GM19397 (cell line): ENCODE data around the gene KRTAP10-5.
"Not testable (repeated sequence)": the region's sequence is repeated elsewhere in the genome, so short reads cannot be mapped to it uniquely, and the experiment has no call there.

Experiments
- ATAC-seq: cut with Tn5 transposase; IDR thresholded peaks from one replicate; pipeline ENCODE4 v1.9.1; 2021; ENCODE audit warnings: mild to moderate bottlenecking, moderate library complexity; ENCODE audit not compliant: unreplicated experiment

The KRTAP10-5 gene

GRCh38 chr21:44611551-44611950 is 31.1 kb upstream of the KRTAP10-5 start:
- ATAC-seq, result no peak

- not testable (repeated sequence) for ATAC-seq
Measured at GRCh38 chr21:44610157-44610843, 29.9 kb upstream of the KRTAP10-5 start.

DNA sequence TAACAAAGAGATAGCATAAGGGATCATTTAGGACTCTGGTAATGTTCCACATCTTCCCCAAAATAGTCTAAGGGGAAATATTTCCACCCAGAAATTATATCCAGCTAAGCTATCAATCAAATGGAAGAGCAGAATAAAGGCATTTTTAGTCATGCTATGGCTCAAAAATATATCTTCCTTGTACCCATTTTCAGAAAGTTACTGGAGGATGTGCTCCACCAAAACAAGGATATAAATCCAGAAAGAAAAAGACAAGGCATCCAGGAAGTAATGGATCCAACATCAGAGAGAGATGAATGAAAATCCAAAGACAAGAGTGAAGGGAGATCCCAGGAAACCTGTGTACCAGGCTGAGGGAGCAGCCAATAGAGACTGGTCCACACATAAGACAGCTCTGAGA is 28.8 kb upstream of the KRTAP10-5 start:
- ATAC-seq, result no peak

GRCh38 chr21:44606495-44606894 is 26.1 kb upstream of the KRTAP10-5 start:
- no peak for ATAC-seq

GRCh38 chr21:44603911-44604310 is 23.5 kb upstream of the KRTAP10-5 start:
- ATAC-seq, result no peak

GRCh38 chr21:44603109-44603875 is 22.9 kb upstream of the KRTAP10-5 start:
- ATAC-seq, result no peak

DNA sequence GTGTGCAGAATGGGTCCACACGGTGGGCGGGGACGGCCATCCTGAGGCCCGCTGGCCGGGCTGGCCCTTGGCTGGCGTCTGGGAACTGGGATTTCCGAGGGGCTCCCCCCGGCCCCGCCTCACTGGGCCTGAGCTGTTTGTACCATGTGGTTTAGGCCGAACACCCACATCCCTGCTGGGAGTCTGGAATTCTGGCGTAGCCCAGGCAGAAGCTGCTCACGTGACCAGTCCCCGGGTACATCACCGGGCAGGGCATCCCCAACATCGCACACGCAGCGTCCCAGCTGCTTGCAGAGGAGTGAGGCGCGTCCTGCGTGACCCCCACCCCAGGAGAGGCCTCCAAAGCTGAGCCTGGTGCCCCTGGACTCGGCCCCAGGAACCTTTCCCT is 22.1 kb upstream of the KRTAP10-5 start:
- ATAC-seq, result no peak

DNA sequence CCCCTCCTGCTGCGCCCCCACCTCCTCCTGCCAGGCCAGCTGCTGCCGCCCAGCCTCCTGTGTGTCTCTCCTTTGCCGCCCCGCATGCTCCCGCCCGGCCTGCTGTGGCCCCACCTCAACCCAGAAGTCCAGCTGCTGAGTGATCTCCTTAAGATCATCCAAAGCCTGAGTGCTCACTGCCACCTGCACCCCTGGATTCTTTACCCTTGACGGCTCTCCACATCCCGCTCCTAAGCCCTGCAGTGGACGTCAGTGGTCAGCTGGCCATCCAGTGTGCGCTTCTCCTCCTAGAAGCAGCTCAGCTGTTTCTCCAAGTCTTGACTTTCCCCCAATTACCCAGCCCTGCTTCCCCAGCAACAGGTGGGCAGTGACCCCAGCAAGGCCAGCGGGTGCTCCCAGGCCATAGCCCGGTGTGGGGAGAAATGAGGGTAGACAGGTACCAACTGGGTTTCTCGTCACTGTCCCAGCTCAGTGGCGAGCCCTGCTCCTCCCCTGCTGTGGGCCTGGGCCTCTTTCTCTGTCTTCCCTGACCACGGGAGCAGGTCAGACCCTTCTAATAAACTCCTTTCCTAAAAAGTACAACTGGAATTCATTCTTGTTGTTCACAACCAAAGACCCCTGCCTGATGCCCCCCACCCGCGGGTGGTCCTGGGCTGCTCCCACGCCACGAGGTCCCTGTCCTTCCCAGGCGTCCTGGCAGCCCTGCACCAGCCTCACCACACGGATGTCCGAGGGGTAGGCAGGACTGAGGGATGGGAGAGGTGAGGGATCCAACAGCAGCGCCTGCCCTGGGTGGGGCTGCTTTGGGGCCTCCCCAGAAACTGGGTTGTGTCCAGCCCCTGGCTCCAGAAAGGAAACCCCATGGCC is 21.4 kb upstream of the KRTAP10-5 start:
- ATAC-seq, result no peak

GRCh38 chr21:44601091-44601490 is 20.7 kb upstream of the KRTAP10-5 start:
- ATAC-seq, result not testable (repeated sequence)

DNA sequence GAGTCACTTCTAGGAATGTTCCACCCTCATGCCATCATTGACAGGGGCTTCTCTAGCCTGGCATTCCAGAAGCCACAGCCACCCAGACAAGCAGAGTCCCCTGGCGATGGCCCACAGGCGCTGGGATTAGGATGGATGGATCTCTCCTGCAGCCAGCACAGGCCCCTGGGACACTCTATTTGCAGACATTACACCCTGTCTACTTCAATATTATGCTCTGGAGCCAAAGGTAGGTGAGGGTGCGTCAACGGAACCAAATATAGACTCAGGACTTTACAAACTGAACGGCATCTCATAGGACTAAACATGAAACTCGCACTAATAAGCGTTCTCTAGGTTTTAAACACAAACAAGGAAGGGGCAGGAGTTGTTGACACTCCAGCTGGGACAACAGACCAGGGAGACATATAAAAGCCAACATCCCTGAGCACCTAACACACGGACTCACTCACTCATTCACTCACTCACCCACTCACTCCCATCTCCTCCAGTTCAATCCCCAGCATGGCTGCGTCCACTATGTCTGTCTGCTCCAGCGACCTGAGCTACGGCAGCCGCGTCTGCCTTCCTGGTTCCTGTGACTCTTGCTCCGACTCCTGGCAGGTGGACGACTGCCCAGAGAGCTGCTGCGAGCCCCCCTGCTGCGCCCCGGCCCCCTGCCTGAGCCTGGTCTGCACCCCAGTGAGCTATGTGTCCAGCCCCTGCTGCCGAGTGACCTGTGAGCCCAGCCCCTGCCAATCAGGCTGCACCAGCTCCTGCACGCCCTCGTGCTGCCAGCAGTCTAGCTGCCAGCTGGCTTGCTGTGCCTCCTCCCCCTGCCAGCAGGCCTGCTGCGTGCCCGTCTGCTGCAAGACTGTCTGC is 19.9 kb upstream of the KRTAP10-5 start, which contains the start of gene KRTAP10-7:
KRTAP10-7 (plus strand) TSS at position 480 of the 861 bp plus-strand sequence; CDS start at position 505, 25 bp downstream.
- not testable (repeated sequence) for ATAC-seq

DNA sequence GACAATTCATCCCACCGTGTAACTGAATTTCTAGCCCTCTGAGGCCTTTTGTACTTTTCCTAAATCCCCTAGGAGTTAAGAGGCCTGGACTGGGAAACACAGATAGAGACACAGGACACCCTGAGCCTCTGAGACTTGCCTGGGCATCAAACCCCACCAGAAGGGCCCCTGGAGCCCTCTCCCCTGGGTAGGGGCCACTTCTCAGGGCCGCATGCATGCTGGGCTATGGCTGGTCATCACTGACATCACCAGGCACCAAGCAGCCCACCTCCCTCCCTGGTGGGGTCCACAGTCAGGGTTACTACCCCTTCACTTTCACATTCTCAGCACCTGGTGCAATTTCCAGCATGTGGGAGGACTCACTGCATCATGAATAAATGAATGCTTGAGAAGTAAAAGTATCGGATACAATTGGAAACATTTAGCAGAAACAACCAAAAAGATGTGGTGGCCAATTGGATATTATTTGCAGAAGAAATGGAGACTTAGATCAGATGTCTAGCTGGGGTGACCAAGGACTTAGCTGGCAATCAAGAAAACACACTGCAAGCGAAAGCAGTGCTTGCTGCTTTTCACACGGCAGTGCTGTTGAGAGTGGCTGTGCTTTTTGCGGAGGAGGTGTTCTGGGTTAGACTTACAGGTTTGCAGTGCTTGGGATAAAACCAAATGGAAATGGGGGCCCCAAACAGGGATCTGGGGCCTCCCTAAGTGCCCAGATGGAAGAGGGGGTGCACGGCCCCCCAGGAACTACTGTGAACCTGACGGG is 19.0 kb upstream of the KRTAP10-5 start:
- no peak for ATAC-seq

DNA sequence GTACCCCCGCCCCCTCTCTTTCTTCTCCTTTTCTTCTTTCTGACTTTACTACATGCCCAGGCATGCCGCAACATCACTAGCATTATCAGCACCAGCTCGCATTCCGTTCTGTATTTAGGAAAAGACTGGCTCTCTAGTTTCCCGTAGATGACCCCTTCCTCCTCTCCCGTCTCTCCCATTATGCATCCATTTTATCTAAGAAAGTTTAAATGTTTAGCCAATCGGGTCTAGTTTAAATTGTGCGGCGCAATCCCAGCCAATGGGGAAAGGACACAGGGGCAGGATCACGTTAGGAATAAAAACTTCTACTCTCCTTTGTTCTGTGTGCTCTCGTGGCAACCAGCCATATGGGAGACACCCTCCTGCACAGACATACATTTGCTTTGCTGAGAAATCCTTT is 17.7 kb upstream of the KRTAP10-5 start:
- ATAC-seq, result no peak

- ATAC-seq, result no peak
Measured at GRCh38 chr21:44596068-44596725, 15.8 kb upstream of the KRTAP10-5 start.

DNA sequence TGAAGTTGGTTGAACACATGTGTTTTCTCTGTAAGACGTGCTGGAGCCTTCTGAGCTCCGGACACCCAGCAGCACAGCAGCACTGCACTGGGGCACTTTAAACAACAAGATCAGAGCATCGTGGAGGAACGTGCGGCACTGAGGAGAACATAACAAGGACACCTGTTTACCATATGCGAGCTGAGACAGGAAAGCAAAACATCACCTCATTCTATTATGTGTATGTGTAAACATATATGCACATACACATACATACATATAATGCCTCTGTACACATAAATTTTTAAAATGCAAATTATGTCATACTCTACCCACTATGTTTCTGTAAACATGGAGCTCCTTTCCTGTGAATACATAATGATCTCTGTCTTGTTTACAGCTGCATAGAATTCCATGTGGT is 15.1 kb upstream of the KRTAP10-5 start:
- no peak for ATAC-seq

DNA sequence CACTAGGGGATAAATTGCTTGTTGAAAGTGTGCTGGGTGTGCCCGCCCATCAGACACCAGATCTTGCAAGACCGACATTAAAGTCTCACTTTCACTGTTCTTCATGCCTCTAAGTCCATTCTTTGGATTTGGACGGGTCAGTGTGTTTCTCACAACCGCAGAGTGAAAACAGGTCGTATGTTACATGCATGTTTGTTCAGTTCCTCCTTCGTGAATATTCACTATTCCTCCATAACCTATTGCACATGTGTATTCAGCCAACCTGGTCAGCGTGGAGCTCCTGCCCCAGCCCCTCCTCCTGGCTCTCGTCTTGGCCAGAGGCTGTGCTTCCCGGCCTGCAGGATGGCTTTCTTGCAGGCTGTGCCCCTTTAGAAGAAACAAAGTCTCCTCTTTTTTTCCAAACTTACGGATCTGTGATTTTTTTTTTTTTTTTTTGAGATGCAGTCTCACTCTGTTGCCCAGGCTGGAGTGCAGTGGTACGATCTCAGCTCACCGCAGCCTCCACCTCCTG is 14.1 kb upstream of the KRTAP10-5 start:
- no peak for ATAC-seq

- ATAC-seq, result no peak
Measured at GRCh38 chr21:44593598-44594405, 13.4 kb upstream of the KRTAP10-5 start.

DNA sequence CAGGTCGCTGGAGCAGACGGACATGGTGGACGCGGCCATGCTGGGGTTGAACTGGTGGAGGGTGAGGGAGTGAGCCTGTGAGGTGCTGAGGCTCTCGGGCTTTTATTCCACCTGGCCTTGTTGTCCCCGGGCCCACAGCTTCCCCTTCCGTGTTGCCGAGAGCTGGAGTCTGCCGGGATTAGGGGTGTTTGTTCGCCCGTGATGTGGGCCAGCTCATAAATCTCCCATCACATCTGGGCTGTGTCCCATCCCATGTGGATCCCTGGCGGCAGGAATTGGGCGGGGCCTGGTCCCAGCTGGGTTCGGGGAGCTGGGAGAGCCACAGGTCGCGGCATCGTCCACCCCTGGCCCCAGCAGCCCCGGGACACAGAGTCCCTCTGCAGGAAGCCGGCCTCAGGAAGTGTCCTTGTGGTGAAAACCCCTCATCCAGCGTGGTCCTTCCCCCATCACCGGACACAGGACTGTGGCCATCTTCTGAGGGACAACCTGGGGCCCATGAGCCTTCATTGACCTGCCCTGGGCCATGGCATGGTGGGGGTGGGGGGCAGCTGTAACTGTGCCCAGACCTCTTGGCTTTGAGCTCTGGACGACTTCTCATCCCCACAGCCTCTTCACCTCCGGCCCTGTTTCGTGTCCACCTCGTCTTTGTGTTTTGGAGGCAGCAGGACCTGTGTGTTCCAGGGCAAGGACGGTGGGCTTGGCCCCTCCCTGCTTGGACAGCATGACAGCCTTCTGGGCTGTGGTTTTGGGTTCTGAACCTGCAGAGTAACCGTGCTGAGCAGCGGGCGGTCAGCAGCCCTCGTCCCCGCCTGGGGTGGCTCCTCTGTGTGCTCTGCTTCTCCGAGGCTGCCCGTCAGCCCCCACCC is 12.3 kb upstream of the KRTAP10-5 start, which contains the start of gene KRTAP10-6:
KRTAP10-6 (minus strand) TSS at position 60 of the 866 bp plus-strand sequence; CDS start at position 39, 21 bp downstream.
- no peak for ATAC-seq
